SU-DHL-6 (cell line): ENCODE measurements around the gene RPP40.

Experiments
- EZH2phosphoT487 ChIP-seq: fragments of 200-600 bp; sonication (generic), shearing (Covaris generic); conservative IDR thresholded peaks from 2 replicates; pipeline ENCODE4 v1.6.1; 2018; ENCODE audit warnings: mild to moderate bottlenecking, antibody characterized with exemption, low read length, moderate library complexity, mixed read lengths
- TF ChIP-seq, protein P1 (sequence below): fragments of 200-600 bp; sonication (generic); IDR thresholded peaks from one replicate; pipeline ENCODE4 v1.5.1; 2017; ENCODE audit warnings: antibody characterized with exemption, mild to moderate bottlenecking, low read length, moderate library complexity; ENCODE audit not compliant: insufficient read depth, poor library complexity, severe bottlenecking

DNA sequence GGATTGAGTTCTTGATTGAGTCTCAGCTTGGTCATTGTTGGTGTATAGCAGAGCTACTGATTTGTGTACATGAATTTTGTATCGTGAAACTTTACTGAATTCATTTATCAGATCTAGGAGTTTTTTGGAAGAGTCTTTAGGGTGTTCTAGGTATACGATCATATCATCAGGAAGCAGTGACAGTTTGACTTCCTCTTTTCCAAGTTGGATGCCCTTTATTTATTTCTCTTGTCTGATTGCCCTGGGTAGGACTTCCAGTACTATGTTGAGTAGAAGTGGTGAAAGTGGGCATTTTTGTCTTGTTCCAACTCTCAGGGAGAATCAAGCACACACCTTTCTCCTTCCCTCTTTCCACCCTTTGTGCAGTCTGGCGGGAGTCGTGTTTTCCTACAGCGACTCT, 26.4 kb downstream of the RPP40 start:
- TF ChIP-seq EZH2phosphoT487 = no peak
- TF ChIP-seq, protein P1, sequence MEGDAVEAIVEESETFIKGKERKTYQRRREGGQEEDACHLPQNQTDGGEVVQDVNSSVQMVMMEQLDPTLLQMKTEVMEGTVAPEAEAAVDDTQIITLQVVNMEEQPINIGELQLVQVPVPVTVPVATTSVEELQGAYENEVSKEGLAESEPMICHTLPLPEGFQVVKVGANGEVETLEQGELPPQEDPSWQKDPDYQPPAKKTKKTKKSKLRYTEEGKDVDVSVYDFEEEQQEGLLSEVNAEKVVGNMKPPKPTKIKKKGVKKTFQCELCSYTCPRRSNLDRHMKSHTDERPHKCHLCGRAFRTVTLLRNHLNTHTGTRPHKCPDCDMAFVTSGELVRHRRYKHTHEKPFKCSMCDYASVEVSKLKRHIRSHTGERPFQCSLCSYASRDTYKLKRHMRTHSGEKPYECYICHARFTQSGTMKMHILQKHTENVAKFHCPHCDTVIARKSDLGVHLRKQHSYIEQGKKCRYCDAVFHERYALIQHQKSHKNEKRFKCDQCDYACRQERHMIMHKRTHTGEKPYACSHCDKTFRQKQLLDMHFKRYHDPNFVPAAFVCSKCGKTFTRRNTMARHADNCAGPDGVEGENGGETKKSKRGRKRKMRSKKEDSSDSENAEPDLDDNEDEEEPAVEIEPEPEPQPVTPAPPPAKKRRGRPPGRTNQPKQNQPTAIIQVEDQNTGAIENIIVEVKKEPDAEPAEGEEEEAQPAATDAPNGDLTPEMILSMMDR = no peak
